ENCODE results near the gene PLAAT5. TPM values are rescaled to one million over a fixed set of nuclear protein-coding genes. Genes with fewer than 3 reads are reported as not detected.

Gene PLAAT5, protein sequence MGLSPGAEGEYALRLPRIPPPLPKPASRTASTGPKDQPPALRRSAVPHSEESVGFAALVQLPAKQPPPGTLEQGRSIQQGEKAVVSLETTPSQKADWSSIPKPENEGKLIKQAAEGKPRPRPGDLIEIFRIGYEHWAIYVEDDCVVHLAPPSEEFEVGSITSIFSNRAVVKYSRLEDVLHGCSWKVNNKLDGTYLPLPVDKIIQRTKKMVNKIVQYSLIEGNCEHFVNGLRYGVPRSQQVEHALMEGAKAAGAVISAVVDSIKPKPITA
- total RNA-seq = not detected
- long read RNA-seq = 0 reads

DNA sequence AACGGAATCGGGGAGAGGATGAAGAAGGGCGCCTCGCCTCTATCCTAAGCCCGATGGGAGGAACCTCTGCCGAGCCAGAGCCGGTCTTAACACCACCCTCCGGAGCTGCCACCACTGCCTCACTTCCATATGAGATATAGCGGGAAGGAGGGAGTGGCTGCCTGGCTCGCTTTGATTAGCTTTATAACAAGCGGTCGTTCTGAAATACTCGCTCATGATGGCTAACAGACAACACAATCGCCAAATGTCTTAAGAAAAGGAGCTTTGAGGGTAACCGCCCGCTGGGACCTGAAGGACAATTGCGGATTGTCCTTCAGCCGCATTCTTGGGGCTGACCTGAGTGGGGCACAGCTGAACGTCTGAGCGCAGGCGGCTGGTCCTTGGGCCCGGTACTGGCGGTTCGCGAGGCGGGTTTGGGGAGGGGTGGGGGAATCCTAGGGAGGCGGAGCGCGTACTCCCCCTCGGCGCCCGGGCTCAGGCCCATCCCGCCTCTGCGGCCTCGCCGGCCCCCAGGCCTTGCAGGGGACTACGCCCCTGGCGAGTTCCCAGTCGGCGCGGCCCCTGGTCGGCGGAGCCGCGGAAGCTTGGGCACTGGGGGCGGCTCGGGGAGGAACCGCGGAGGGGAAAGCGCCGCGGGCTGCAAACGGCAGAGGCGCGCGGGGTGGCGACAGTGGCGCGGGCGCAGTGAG, at the start of gene PLAAT5:
Gene PLAAT5 (minus strand): TSS at position 617 of the 689 bp plus-strand sequence. CDS start 133 bp downstream, at position 484.
- DNase-seq (no peak), ATAC-seq (peak; percentile 52 to 63 (median 55))
- Histone ChIP-seq H3K36me3 (no peaks in the 10 kb centered on the region), H3K4me3 (peak within 1 kb of the TSS; percentile 20 to 46 (median 29)), H3K27ac (no peak within 1 kb of the TSS), H3K27me3 (no peaks in the 10 kb centered on the region), H3K9me3 (no peaks in the 10 kb centered on the region), H3K4me1 (peaks cover 0 to 25% (median 8%) of the 10 kb centered on the region in 4 donors)
- intact Hi-C loops (cut with DNase I) = no loop called here
- no peak for TF ChIP-seq POLR2A (IDR thresholded peaks at IDR 0.05)
- TF ChIP-seq, protein P1, sequence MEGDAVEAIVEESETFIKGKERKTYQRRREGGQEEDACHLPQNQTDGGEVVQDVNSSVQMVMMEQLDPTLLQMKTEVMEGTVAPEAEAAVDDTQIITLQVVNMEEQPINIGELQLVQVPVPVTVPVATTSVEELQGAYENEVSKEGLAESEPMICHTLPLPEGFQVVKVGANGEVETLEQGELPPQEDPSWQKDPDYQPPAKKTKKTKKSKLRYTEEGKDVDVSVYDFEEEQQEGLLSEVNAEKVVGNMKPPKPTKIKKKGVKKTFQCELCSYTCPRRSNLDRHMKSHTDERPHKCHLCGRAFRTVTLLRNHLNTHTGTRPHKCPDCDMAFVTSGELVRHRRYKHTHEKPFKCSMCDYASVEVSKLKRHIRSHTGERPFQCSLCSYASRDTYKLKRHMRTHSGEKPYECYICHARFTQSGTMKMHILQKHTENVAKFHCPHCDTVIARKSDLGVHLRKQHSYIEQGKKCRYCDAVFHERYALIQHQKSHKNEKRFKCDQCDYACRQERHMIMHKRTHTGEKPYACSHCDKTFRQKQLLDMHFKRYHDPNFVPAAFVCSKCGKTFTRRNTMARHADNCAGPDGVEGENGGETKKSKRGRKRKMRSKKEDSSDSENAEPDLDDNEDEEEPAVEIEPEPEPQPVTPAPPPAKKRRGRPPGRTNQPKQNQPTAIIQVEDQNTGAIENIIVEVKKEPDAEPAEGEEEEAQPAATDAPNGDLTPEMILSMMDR (IDR thresholded peaks at IDR 0.05) = no peak
- 20% methylated on average over 30 of the region's 60 CpGs for WGBS (ENCODE audit: insufficient coverage, low coverage, low lambda C conversion rate, missing lambda C conversion rate)

DNA sequence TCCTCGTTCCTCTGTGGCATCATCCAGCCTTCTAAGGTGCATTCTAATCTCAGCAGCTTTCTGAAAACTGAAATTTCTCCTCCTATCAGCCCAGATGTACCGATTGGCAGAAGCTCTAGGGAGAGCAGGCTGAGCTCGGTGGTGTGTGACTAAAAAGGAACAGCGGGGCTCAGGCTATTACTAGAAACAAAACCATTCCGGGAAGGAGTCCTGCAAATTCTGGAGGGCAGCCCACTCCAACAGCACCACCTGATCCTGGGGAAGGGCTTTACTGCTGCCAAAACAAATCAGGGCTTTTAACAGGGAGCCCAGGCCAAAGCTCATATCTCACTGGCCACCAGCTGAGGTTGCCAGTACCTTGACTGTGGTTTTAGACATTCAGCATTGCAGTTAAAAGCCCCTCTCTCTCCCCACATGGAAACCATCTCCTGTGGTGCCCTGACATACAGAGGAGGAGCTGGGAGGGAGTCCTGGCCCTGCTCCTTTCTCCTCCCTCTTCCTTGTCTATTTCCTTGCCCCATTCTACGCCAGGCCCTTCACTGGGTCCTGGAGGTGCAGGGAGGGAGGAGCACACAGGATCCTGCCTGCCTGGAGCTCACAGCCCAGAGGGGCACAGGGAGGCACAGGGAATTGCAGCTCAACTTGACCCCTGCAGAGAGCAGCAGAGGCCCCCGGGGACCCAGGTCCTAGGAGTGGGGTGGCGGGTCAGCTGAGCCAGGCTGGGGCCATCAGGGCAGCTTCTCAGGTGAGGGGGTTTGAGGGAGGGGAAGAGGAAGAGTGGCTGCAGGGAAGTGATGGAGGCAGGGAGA, 46.5 kb upstream of the PLAAT5 start:
- peaks cover 0 to 2% (median 0%) of the 10 kb centered on the region in 4 donors for H3K36me3 ChIP-seq
- H3K27ac ChIP-seq = peak overlapping the region; percentile 83 to 92 (median 84)
- ATAC-seq (peak; percentile 84 to 90 (median 86)), DNase-seq (peak; percentile 69 to 88 (median 84))
- intact Hi-C loops (cut with DNase I) = no loop called here
- peaks cover 0 to 19% (median 10%) of the 10 kb centered on the region in 4 donors for H3K4me1 ChIP-seq
- peak overlapping the region; percentile 37 to 56 (median 53) for H3K4me3 ChIP-seq
- WGBS (ENCODE audit: insufficient coverage, low coverage, low lambda C conversion rate, missing lambda C conversion rate) = 20% methylated on average over 7 of the region's 8 CpGs
- H3K9me3 ChIP-seq = no peaks in the 10 kb centered on the region
- TF ChIP-seq POLR2A (IDR thresholded peaks at IDR 0.05) = peak; percentile 47
- TF ChIP-seq, protein P1 (IDR thresholded peaks at IDR 0.05) = no peak
- H3K27me3 ChIP-seq = no peaks in the 10 kb centered on the region

DNA sequence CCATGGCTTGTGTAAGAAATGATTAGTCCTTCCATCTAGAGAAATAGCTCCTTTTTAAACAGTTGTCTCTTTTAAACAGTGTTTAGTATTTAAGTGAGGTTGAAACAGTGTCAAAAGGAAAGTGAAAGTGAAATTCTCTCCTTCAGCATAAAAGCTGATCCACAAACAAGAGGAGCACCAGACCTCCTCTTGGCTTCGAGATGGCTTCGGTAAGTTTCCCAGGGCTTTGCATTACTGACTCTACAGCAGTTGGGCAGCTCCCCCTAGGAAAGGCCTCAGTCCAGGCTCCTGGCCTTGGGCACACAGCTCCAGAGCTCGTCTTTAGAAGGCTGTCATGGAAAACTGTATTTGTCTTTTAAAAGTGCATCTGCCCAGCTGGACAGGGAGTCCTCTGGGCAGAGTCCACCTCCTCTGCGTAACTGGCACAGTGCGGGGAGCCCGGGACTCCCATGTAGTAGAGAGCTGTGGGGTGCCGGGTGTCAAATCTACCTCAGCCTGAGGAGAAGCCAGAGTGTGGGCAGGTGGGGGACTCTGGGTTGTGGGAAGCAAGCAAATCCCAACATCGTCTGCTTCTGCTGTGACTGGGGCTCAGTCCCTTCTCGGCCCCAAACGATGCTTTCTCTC, 45.8 kb upstream of the PLAAT5 start, which contains the start of gene PLAAT4:
Gene PLAAT4 (plus strand): TSS at position 140 of the 624 bp plus-strand sequence. CDS start 61 bp downstream, at position 201.
- Histone ChIP-seq H3K36me3 (peaks cover 0 to 2% (median 0%) of the 10 kb centered on the region in 4 donors), H3K4me3 (peak within 1 kb of the TSS; percentile 37 to 56 (median 53)), H3K27ac (peak within 1 kb of the TSS; percentile 83 to 92 (median 84)), H3K27me3 (no peaks in the 10 kb centered on the region), H3K4me1 (peaks cover 0 to 19% (median 10%) of the 10 kb centered on the region in 4 donors), H3K9me3 (no peaks in the 10 kb centered on the region)
- peak; percentile 59 to 86 (median 84) for DNase-seq
- 3% methylated on average over 9 of the region's 10 CpGs for WGBS (ENCODE audit: insufficient coverage, low coverage, low lambda C conversion rate, missing lambda C conversion rate)
- TF ChIP-seq POLR2A (IDR thresholded peaks at IDR 0.05) = no peak
- TF ChIP-seq, protein P1 (IDR thresholded peaks at IDR 0.05) = no peak
- intact Hi-C loops (cut with DNase I) = no loop called here
- ATAC-seq = peak; percentile 77 to 86 (median 86)

DNA sequence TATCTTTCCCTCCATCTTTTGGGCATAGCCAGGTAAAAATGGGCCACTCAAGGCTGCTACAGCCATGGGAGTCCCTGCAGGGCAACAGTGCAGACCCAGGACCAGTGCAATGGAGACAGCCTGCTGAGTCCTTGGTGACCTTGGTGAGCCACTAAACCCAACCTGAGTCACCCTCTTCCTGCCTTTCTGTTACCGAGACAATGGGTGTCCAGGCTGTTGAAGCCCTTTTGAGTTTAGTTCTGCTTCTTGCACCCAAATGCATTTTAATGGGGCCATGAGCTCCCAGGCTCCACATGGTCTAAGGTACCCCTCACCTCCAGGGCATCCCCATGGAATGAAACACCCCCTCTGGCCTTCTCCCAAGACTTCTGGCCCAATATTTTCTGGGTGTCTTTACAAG, 44.8 kb upstream of the PLAAT5 start:
- Histone ChIP-seq H3K4me1 (peaks cover 3 to 19% (median 12%) of the 10 kb centered on the region in 4 donors), H3K4me3 (no peak overlapping the region), H3K27ac (peak overlapping the region in 2 of 3 donors; percentile 84 to 92), H3K27me3 (no peaks in the 10 kb centered on the region), H3K9me3 (no peaks in the 10 kb centered on the region), H3K36me3 (peaks cover 0 to 2% (median 0%) of the 10 kb centered on the region in 4 donors)
- TF ChIP-seq, protein P1 (IDR thresholded peaks at IDR 0.05) = no peak
- no peak for TF ChIP-seq POLR2A (IDR thresholded peaks at IDR 0.05)
- no peak for ATAC-seq
- intact Hi-C loops (cut with DNase I) = no loop called here
- no peak for DNase-seq
- no CpG with 5 or more reads among the region's 1 CpG for WGBS (ENCODE audit: insufficient coverage, low coverage, low lambda C conversion rate, missing lambda C conversion rate)

Data from right lobe of liver (tissue), 6 donors.